OCI-LY3 (cell line): ENCODE results near the gene FAM163B.

Source experiments
- CTCF ChIP-seq: fragments of 200-600, 300-600 bp; sonication (generic); IDR thresholded peaks from 2 replicates; pipeline ENCODE4 v1.5.1; 2014; ENCODE audit warnings: antibody characterized with exemption, low read length, low read depth
- EZH2phosphoT487 ChIP-seq: fragments of 200-600 bp; shearing (Covaris generic); IDR thresholded peaks from 2 replicates; pipeline ENCODE4 v1.6.1; 2018; ENCODE audit warnings: antibody characterized with exemption, mixed run types, low read depth

DNA sequence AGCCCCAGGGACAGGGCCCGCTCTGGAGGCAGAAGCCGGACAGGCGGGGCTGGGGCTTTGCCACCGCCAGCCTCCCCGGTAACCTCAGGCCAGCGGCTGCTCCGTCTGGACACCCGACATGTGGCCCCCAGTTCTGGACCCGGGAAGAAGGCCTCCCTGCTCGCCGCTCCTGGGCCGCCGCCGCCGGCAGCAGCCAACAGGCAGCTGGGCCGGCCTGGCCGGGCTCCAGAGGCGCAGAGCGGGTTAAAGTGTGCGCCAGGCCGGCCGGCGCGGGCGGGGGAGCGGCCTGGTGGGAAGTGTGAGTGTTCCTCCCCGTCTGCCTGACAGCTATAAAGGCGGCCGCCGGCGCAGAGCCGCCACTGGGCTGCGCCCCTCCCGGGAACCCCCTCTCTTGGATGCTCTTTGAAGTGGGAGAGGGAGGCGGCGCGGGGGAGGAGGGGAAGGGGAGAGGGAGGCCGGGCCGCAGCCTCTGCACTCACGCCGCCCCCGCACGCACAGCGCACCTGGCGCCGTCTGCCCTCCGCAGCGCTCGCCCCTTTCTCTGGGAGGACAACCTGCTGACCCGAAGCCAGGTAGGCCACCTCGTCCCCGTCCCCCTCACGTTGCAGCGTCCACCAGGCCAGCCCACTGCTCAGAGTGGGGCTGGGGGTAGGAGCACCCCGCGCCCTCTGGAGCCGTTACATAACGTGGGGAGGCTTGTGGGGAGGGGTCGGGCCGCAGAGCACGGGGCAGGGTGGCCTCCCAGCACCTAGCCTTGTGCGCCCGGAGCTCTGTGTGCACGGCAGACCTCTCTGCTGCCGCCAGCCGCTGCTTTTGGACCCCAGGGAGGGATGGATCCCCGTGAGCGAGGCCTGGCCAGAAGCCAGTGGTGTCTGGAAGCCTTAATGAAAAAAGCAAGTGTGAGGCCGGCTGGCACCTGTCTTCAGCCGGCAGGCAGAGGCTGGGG is 74.6 kb downstream of the FAM163B start, which contains the start of gene ADAMTSL2:
- TF ChIP-seq EZH2phosphoT487 (no peak), CTCF (no peak)
